Activated CD4-positive, alpha-beta T cell treated with anti-CD3 and anti-CD28 coated beads, Interleukin-2, amount 10 ng/mL, durations not matched to agents 7 days and 5 days (primary cell): ENCODE measurements around the gene IRF1. TPM values are rescaled to one million over a fixed set of nuclear protein-coding genes. Genes with fewer than 3 reads are reported as not detected.

Experiments used
- total RNA-seq, 2 experiments: library from RNA; stranded (reverse); gene quantifications; one replicate each; pipeline ENCODE4 v1.2.3, GENCODE V29; 2021

The IRF1 gene
- total RNA-seq, 2 experiments from 2014 or later, result 289 to 302 TPM

Other genes with a start within 250 kb of the IRF1 start
- gene PDLIM4, start 233.1 kb downstream of the IRF1 start, total RNA-seq, result not detected
- gene SLC22A4, start 196.4 kb downstream of the IRF1 start, total RNA-seq, result not detected
- 1 to 10 TPM; 3.2 to 3.6 TPM for gene SLC22A5, start 121.1 kb downstream of the IRF1 start, total RNA-seq
- under 1 TPM; 0.25 to 0.33 TPM for gene IL5, start 52.7 kb upstream of the IRF1 start, total RNA-seq
- 10 to 100 TPM; 33.3 to 38.5 TPM for gene RAD50, start 66.2 kb upstream of the IRF1 start, total RNA-seq
- gene IL13, start 167.4 kb upstream of the IRF1 start, total RNA-seq, result 1 to 10 TPM; 2.5 to 2.8 TPM
- gene IL4, start 183.2 kb upstream of the IRF1 start, total RNA-seq, result not detected
- gene KIF3A, start 246.8 kb upstream of the IRF1 start, total RNA-seq, result 1 to 10 TPM; 7.5 TPM